C4-2B (cell line): ENCODE results near the gene FBRSL1.

Source experiments
- H3K27ac ChIP-seq: fragments of 450-650 bp; 2 replicates; pipeline ENCODE4 v1.5.1; 2017
- ZFX ChIP-seq: fragments of 450-650 bp; IDR thresholded peaks from 2 replicates; pipeline ENCODE4 v1.6.1; 2017
- TF ChIP-seq, protein P1 (sequence below): fragments of 450-650 bp; conservative IDR thresholded peaks from 2 replicates; pipeline ENCODE4 v1.5.1; 2017; ENCODE audit warnings: mild to moderate bottlenecking

FBRSL1 gene

GRCh38 chr12:132479938-132480622 lies 9.9 kb upstream of the FBRSL1 start:
- no peak overlapping the region for H3K27ac ChIP-seq
- TF ChIP-seq, protein P1, sequence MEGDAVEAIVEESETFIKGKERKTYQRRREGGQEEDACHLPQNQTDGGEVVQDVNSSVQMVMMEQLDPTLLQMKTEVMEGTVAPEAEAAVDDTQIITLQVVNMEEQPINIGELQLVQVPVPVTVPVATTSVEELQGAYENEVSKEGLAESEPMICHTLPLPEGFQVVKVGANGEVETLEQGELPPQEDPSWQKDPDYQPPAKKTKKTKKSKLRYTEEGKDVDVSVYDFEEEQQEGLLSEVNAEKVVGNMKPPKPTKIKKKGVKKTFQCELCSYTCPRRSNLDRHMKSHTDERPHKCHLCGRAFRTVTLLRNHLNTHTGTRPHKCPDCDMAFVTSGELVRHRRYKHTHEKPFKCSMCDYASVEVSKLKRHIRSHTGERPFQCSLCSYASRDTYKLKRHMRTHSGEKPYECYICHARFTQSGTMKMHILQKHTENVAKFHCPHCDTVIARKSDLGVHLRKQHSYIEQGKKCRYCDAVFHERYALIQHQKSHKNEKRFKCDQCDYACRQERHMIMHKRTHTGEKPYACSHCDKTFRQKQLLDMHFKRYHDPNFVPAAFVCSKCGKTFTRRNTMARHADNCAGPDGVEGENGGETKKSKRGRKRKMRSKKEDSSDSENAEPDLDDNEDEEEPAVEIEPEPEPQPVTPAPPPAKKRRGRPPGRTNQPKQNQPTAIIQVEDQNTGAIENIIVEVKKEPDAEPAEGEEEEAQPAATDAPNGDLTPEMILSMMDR: no peak
- TF ChIP-seq ZFX: no peak

GRCh38 chr12:132480623-132481132 lies 9.3 kb upstream of the FBRSL1 start:
- no peak for TF ChIP-seq ZFX
- TF ChIP-seq, protein P1: no peak

GRCh38 chr12:132481345-132481744 lies 8.6 kb upstream of the FBRSL1 start:
- no peak overlapping the region for H3K27ac ChIP-seq
- no peak for TF ChIP-seq ZFX
- TF ChIP-seq, protein P1: no peak

More at GRCh38 chr12:132480623-132481132, 9.3 kb upstream of the FBRSL1 start:
- H3K27ac ChIP-seq: no peak overlapping the region

DNA sequence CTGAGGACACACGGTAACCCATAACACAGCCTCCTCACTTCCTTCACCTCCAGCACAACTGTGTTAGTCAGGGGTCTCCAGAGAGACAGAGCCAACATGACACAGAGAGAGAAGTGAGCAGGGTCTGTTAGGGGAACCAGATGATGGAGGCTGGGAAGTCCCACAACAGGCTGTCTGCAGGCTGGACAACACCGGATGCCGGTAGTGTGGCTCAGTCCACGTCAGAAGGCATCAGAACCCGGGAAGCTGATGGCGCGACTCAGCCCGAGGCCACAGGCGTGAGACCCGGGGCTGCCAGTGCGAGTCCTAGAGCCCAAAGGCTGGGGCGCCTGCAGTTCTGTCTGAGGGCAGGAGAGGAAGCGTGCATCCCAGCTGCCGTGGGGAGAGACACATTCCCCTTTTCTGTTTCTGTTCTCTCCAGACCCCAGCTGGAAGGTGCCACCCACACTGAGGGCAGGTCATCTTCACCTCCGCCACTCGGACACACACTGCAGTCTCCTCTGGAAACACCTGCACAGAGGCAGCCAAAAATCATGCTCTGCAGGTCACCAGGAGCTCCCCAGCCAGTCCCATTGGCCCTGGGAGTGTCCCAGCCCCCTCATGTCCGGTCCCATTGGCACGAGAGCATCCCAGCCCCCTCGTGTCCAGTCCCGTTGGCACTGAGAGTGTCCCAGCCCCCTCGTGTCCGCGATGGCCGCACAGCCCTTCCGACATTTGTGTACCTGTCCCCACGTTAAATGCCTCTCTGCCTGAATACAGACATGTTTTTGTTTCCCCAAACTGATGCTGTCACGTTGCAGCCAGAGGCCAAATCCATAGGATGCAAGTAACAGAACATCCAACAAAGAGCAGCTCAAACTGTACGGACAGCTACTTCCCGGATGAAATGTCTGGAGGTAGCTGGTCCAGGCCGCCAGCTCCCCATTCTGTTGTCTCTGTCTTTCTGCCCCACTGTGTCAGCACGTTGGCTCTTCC lies 7.9 kb upstream of the FBRSL1 start:
- TF ChIP-seq, protein P1: no peak
- TF ChIP-seq ZFX: no peak
- H3K27ac ChIP-seq: no peak overlapping the region

DNA sequence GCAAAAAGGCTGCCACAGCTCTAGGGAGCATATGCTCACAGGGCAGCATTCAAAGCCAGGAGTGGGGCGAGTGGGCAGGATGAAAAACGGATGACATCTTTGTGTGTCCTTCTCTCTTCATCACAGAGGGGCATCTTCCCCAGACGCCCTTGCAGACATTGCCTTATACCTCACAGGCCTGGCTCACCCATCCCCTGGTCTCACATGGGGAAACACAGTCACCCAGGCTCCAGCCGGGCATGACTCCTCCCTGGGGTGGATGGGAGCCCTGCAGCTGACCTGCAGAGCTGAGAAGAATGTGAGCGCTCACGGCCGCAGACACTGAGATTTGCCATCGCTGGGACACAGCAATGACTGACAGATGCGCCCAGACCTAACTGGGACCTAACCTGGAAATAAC lies 7.2 kb upstream of the FBRSL1 start:
- TF ChIP-seq, protein P1: no peak
- TF ChIP-seq ZFX: no peak
- no peak overlapping the region for H3K27ac ChIP-seq

DNA sequence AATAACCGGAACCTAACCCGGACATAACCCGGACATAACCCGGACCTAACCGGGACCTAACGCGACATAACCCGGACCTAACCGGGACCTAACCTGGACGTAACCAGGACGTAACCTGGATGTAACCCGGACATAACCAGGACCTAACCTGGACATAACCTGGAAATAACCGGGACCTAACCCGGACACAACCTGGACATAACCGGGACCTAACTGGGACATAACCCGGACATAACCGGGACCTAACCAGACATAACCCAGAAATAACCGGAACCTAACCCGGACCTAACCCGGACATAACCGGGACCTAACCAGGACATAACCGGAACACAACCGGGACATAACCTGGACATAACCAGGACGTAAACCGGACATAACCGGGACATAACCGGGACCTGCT lies 6.7 kb upstream of the FBRSL1 start:
- TF ChIP-seq, protein P1: no peak
- no peak for TF ChIP-seq ZFX
- no peak overlapping the region for H3K27ac ChIP-seq

GRCh38 chr12:132483612-132484011 lies 6.3 kb upstream of the FBRSL1 start:
- H3K27ac ChIP-seq: no peak overlapping the region
- no peak for TF ChIP-seq ZFX
- TF ChIP-seq, protein P1: no peak
